Breast epithelium (tissue), 4 donors: ENCODE results near the gene ALDH16A1. TPM values are rescaled to one million over a fixed set of nuclear protein-coding genes. Genes with fewer than 3 reads are reported as not detected.

Experiments
- DNase-seq, 2 donors: peaks; one replicate each; pipeline ENCODE4 v3.0.0-alpha.2; 2019; ENCODE audit warnings: low spot score in 2 of 2
- H3K27ac ChIP-seq, 2 donors: fragments of 200-600 bp; sonication (generic) in 1 of 2; one replicate each; pipeline ENCODE4 v1.5.1; 2016 to 2019; ENCODE audit warnings: mild to moderate bottlenecking in 1 of 2
- H3K27me3 ChIP-seq, 2 donors: fragments of 200-600 bp; sonication (generic) in 1 of 2; one replicate each; pipeline versions ENCODE4 v1.5.1 to v1.6.0; 2017 to 2019; ENCODE audit warnings: control low read depth in 1 of 2, mild to moderate bottlenecking in 1 of 2
- H3K36me3 ChIP-seq: fragments of 200-600 bp; one replicate; pipeline ENCODE4 v1.5.1; 2019
- H3K4me1 ChIP-seq, 2 donors: fragments of 200-600 bp; sonication (generic); one replicate each; pipeline ENCODE4 v1.5.1; 2016 to 2019; ENCODE audit warnings: control low read depth in 1 of 2
- H3K4me3 ChIP-seq, 3 donors: fragments of 200-600 bp; sonication (generic); 1 replicate in 2 of 3; 2 replicates in 1 of 3; pipeline ENCODE4 v1.5.1; 2016 to 2019; ENCODE audit warnings: mild to moderate bottlenecking in 3 of 3, moderate library complexity in 2 of 3
- H3K9me3 ChIP-seq, 2 donors: fragments of 200-600 bp; sonication (generic) in 1 of 2; one replicate each; pipeline ENCODE4 v1.5.1; 2016 to 2019; ENCODE audit warnings: control low read depth in 1 of 2
- CTCF ChIP-seq, 3 donors: fragments of 450-650 bp; IDR thresholded peaks; one replicate each; pipeline ENCODE4 v1.5.1; 2016 to 2017; ENCODE audit warnings: antibody characterized with exemption in 3 of 3, mild to moderate bottlenecking in 3 of 3, moderate library complexity in 3 of 3
- POLR2A ChIP-seq: fragments of 450-650 bp; IDR thresholded peaks from one replicate; pipeline ENCODE4 v1.6.1; 2016; ENCODE audit warnings: antibody characterized with exemption, mild to moderate bottlenecking, moderate library complexity
- POLR2AphosphoS5 ChIP-seq, 3 donors: sonication (generic); formaldehyde crosslinking; IDR thresholded peaks; one replicate each; pipeline ENCODE4 v1.6.1; 2017; ENCODE audit warnings: antibody characterized with exemption in 3 of 3
- intact Hi-C: fragments of 100-400 bp; cut with DNase I; formaldehyde crosslinking; loops from one replicate; pipeline ENCODE4 v1.15.1; 2023; ENCODE audit warnings: low total_unique reads
- total RNA-seq, 3 donors: library from RNA; depleted of rRNA; stranded (reverse); fragments of >200 nt; gene quantifications; one replicate each; pipeline ENCODE4 v1.1.0, GENCODE V29; 2016

The ALDH16A1 gene
- total RNA-seq, 3 donors from 2014 or later = 20.6 to 34.4 (median 32.2) TPM

GRCh38 chr19:49427339-49427738 lies 25.7 kb upstream of the ALDH16A1 start:
- H3K9me3 ChIP-seq = no peaks in the 10 kb centered on the region
- H3K27ac ChIP-seq = no peak overlapping the region
- H3K36me3 ChIP-seq = no peaks in the 10 kb centered on the region
- H3K4me3 ChIP-seq = no peak overlapping the region
- peaks cover 23 to 88% of the 10 kb centered on the region in 2 donors for H3K27me3 ChIP-seq
- intact Hi-C loops = no loop called here
- no peak for DNase-seq
- peaks cover 5 to 14% of the 10 kb centered on the region in 2 donors for H3K4me1 ChIP-seq
- TF ChIP-seq POLR2AphosphoS5 (IDR thresholded peaks at IDR 0.05) (no peak), POLR2A (no peak), CTCF (IDR thresholded peaks at IDR 0.05) (no peak)

GRCh38 chr19:49427855-49428546 lies 25.0 kb upstream of the ALDH16A1 start:
- intact Hi-C loops = no loop called here
- Histone ChIP-seq H3K4me1 (peaks cover 5 to 9% of the 10 kb centered on the region in 2 donors), H3K27ac (no peak overlapping the region), H3K36me3 (no peaks in the 10 kb centered on the region), H3K9me3 (no peaks in the 10 kb centered on the region), H3K27me3 (peaks cover 21 to 88% of the 10 kb centered on the region in 2 donors), H3K4me3 (peak overlapping the region in 2 of 3 donors; percentile 34 to 63)
- no peak for TF ChIP-seq CTCF (IDR thresholded peaks at IDR 0.05)
- no peak for DNase-seq

- no peaks in the 10 kb centered on the region for H3K9me3 ChIP-seq
- H3K4me1 ChIP-seq = peaks cover 5 to 6% of the 10 kb centered on the region in 2 donors
- intact Hi-C loops = no loop called here
- no peak overlapping the region for H3K27ac ChIP-seq
- TF ChIP-seq CTCF (IDR thresholded peaks at IDR 0.05) = no peak
- no peak for TF ChIP-seq POLR2A
- no peak for TF ChIP-seq POLR2AphosphoS5 (IDR thresholded peaks at IDR 0.05)
- H3K4me3 ChIP-seq = peak overlapping the region in 2 of 3 donors; percentile 34 to 63
- no peaks in the 10 kb centered on the region for H3K36me3 ChIP-seq
- peaks cover 17 to 88% of the 10 kb centered on the region in 2 donors for H3K27me3 ChIP-seq
- no peak for DNase-seq
These were observed 24.2 kb upstream of the ALDH16A1 start for GRCh38 chr19:49428547-49429451.

GRCh38 chr19:49430172-49430677 lies 22.8 kb upstream of the ALDH16A1 start:
- H3K4me3 ChIP-seq = no peak overlapping the region
- H3K4me1 ChIP-seq = peaks cover 5 to 6% of the 10 kb centered on the region in 2 donors
- H3K27me3 ChIP-seq = peaks cover 17 to 82% of the 10 kb centered on the region in 2 donors
- DNase-seq = no peak
- no peaks in the 10 kb centered on the region for H3K9me3 ChIP-seq
- H3K36me3 ChIP-seq = no peaks in the 10 kb centered on the region
- no peak overlapping the region for H3K27ac ChIP-seq
- intact Hi-C loops = loop anchor here (10.0 kb wide), 1 partner anchor 175 kb away; no protein-coding TSS in a partner anchor
- TF ChIP-seq POLR2A = no peak
- TF ChIP-seq CTCF (IDR thresholded peaks at IDR 0.05) = no peak
- TF ChIP-seq POLR2AphosphoS5 (IDR thresholded peaks at IDR 0.05) = no peak
